NCI-H82 (cell line): ENCODE results near the gene GGA1.

Experiments used
- DNase-seq: peaks from one replicate; lab custom pipeline; 2025; lab: John Stamatoyannopoulos, UW

GGA1 gene

GRCh38 chr22:37608477-37609239 lies at the start of gene GGA1:
Gene GGA1 (plus strand): TSS chr22:37608834. CDS start chr22:37608861, 27 bp downstream.
- DNase-seq, result peak; percentile 97

- no peak for DNase-seq
Measured at GRCh38 chr22:37559521-37559900, 49.1 kb upstream of the GGA1 start.

GRCh38 chr22:37559901-37560607 lies 48.6 kb upstream of the GGA1 start, which contains the start of gene CDC42EP1:
Gene CDC42EP1 (plus strand): TSS chr22:37560480. CDS start chr22:37566350, 5,870 bp downstream.
- DNase-seq, result no peak

- DNase-seq, result no peak
Measured at GRCh38 chr22:37560608-37561211, 47.9 kb upstream of the GGA1 start.

- peak; percentile 75 for DNase-seq
Measured at GRCh38 chr22:37561212-37562048, 47.2 kb upstream of the GGA1 start.

GRCh38 chr22:37562049-37562875 lies 46.4 kb upstream of the GGA1 start:
- DNase-seq, result no peak

GRCh38 chr22:37563153-37564081 lies 45.2 kb upstream of the GGA1 start:
- DNase-seq, result no peak

- DNase-seq, result no peak
Measured at GRCh38 chr22:37564111-37564711, 44.4 kb upstream of the GGA1 start.

- no peak for DNase-seq
Measured at GRCh38 chr22:37565830-37566229, 42.8 kb upstream of the GGA1 start.

GRCh38 chr22:37566329-37566837 lies 42.3 kb upstream of the GGA1 start:
- DNase-seq, result no peak

- peak; percentile 78 for DNase-seq
Measured at GRCh38 chr22:37566903-37567798, 41.5 kb upstream of the GGA1 start.

GRCh38 chr22:37568012-37568411 lies 40.6 kb upstream of the GGA1 start:
- no peak for DNase-seq

- DNase-seq, result no peak
Measured at GRCh38 chr22:37568448-37569008, 40.1 kb upstream of the GGA1 start.

- no peak for DNase-seq
Measured at GRCh38 chr22:37569009-37569920, 39.4 kb upstream of the GGA1 start.

GRCh38 chr22:37569921-37570660 lies 38.5 kb upstream of the GGA1 start:
- DNase-seq, result no peak

GRCh38 chr22:37570661-37570976 lies 38.0 kb upstream of the GGA1 start:
- no peak for DNase-seq
